Activated T-helper 17 cell treated with anti-CD3 and anti-CD28 coated beads, Interleukin-2, amount 50 U/mL, for 72 hours (primary cell): ENCODE measurements around the gene TAPBP. TPM values are rescaled to one million over a fixed set of nuclear protein-coding genes. Genes with fewer than 3 reads are reported as not detected.
"Not testable (repeated sequence)": the region's sequence is repeated elsewhere in the genome, so short reads cannot be mapped to it uniquely, and the experiment has no call there.

ENCODE experiments used
- ATAC-seq: fragments of 150-1000 bp; cut with Tn5 transposase; replicated peaks from 2 replicates; pipeline ENCODE4 v1.10.0; 2021; ENCODE audit warnings: mild to moderate bottlenecking, moderate library complexity
- H3K27ac Mint-ChIP-seq: one replicate; pipeline ENCODE4 v1.8.0; 2022; ENCODE audit warnings: mixed read lengths
- H3K27me3 Mint-ChIP-seq: one replicate; pipeline ENCODE4 v1.8.0; 2022; ENCODE audit warnings: mixed read lengths
- H3K36me3 Mint-ChIP-seq: one replicate; pipeline ENCODE4 v1.8.0; 2022; ENCODE audit warnings: low read depth, mild to moderate bottlenecking, mixed read lengths
- H3K4me1 Mint-ChIP-seq: one replicate; pipeline ENCODE4 v1.8.0; 2022; ENCODE audit warnings: mixed read lengths
- H3K4me3 Mint-ChIP-seq: one replicate; pipeline ENCODE4 v1.8.0; 2022; ENCODE audit warnings: mild to moderate bottlenecking, mixed read lengths
- H3K9me3 Mint-ChIP-seq: one replicate; pipeline ENCODE4 v1.8.0; 2022; ENCODE audit warnings: mixed read lengths
- total RNA-seq, 2 donors: library from RNA; stranded (reverse); gene quantifications; one replicate each; pipeline ENCODE4 v1.2.3, GENCODE V29; 2022

The TAPBP gene
- total RNA-seq, result 100 to 1,000 TPM; 176 to 194 TPM

- no peaks in the 10 kb centered on the region for H3K27me3 Mint-ChIP-seq
- peak; percentile 54 for ATAC-seq
- H3K9me3 Mint-ChIP-seq, result no peaks in the 10 kb centered on the region
- H3K4me1 Mint-ChIP-seq, result peaks cover 28% of the 10 kb centered on the region
- H3K36me3 Mint-ChIP-seq, result peaks cover 68% of the 10 kb centered on the region
- peak within 1 kb of the TSS; percentile 95 for H3K27ac Mint-ChIP-seq
- peak within 1 kb of the TSS; percentile 96 for H3K4me3 Mint-ChIP-seq
Observed at GRCh38 chr6:33313709-33314514, at the start of gene TAPBP. TAPBP (minus strand) TSS chr6:33314078; CDS start chr6:33314041, 37 bp downstream.

DNA sequence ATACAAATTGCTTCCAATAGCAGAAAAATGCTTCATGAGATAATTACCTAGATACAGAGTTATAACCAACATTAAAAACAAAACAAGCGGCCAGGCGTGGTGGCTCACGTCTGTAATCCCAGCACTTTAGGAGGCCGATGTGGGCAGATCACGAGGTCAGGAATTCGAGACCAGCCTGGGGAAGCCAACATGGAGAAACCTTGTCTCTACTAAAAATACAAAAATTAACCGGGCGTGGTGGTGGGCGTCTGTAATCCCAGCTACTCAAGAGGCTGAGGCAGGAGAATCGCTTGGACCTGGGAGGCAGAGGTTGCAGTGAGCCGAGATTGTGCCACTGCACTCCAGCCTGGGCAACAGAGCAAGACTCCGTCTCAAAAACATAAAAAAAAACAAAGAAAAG is 49.6 kb upstream of the TAPBP start:
- H3K9me3 Mint-ChIP-seq, H3K36me3 Mint-ChIP-seq, H3K4me1 Mint-ChIP-seq, H3K27me3 Mint-ChIP-seq, H3K4me3 Mint-ChIP-seq, ATAC-seq, H3K27ac Mint-ChIP-seq: not testable (repeated sequence)

DNA sequence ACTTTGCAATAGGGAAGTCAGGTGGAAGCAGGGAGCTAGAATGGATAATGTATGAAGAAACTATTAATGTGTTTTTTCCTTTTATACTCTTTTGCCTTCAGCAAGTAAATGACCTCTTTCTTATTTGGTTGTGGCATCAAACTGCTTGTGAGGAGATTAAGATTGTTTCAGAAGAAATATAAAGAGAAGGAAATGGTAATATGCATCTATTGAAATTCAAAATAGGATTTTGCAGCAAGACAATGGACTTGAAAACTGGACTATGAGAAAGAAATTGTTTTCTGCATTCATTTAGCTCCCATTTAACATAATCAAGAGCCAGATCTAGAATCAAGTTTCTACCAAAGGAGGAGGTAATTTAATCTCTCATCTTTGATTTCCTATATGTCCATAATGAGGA is 45.5 kb upstream of the TAPBP start:
- H3K4me1 Mint-ChIP-seq, result no peaks in the 10 kb centered on the region
- ATAC-seq, result no peak
- H3K9me3 Mint-ChIP-seq, result no peaks in the 10 kb centered on the region
- no peaks in the 10 kb centered on the region for H3K36me3 Mint-ChIP-seq
- no peak overlapping the region for H3K4me3 Mint-ChIP-seq
- no peak overlapping the region for H3K27ac Mint-ChIP-seq
- H3K27me3 Mint-ChIP-seq, result no peaks in the 10 kb centered on the region

DNA sequence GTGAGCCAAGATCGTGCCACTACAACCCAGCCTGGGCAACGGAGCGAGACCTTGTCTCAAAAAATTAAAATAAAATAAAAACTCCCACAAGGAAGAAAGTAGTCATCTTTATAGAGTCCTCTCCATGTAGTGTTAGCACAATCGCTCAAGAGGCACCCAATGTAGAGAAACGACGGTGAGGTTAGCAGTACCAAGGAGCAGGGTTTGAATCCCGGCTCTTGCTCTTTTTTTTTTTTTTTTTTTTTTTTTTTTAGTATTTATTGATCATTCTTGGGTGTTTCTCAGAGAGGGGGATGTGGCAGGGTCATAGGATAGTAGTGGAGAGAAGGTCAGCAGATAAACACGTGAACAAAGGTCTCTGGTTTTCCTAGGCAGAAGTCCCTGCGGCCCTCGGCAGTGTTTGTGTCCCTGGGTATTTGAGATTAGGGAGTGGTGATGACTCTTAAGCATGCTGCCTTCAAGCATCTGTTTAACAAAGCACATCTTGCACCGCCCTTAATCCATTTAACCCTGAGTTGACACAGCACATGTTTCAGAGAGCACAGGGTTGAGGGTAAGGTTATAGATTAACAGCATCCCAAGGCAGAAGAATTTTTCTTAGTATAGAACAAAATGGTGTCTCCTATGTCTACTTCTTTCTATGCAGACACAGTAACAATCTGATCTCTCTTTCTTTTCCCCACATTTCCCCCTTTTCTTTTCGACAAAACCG is 43.4 kb upstream of the TAPBP start:
- H3K27ac Mint-ChIP-seq, H3K4me1 Mint-ChIP-seq, H3K36me3 Mint-ChIP-seq, H3K27me3 Mint-ChIP-seq, H3K9me3 Mint-ChIP-seq, ATAC-seq, H3K4me3 Mint-ChIP-seq: not testable (repeated sequence)

- no peaks in the 10 kb centered on the region for H3K27me3 Mint-ChIP-seq
- H3K4me3 Mint-ChIP-seq, result no peak overlapping the region
- no peaks in the 10 kb centered on the region for H3K9me3 Mint-ChIP-seq
- H3K36me3 Mint-ChIP-seq, result no peaks in the 10 kb centered on the region
- H3K4me1 Mint-ChIP-seq, result no peaks in the 10 kb centered on the region
- H3K27ac Mint-ChIP-seq, result no peak overlapping the region
- ATAC-seq, result no peak
Observed at GRCh38 chr6:33356295-33356694, 42.4 kb upstream of the TAPBP start.

GRCh38 chr6:33355860-33356259 is 42.0 kb upstream of the TAPBP start:
- H3K27me3 Mint-ChIP-seq, H3K27ac Mint-ChIP-seq, H3K4me1 Mint-ChIP-seq, ATAC-seq, H3K9me3 Mint-ChIP-seq, H3K4me3 Mint-ChIP-seq, H3K36me3 Mint-ChIP-seq: not testable (repeated sequence)

GRCh38 chr6:33347816-33348215 is 33.9 kb upstream of the TAPBP start:
- peaks cover 8% of the 10 kb centered on the region for H3K4me1 Mint-ChIP-seq
- no peaks in the 10 kb centered on the region for H3K9me3 Mint-ChIP-seq
- H3K27me3 Mint-ChIP-seq, result no peaks in the 10 kb centered on the region
- H3K4me3 Mint-ChIP-seq, result no peak overlapping the region
- peak overlapping the region; percentile 2 for H3K27ac Mint-ChIP-seq
- H3K36me3 Mint-ChIP-seq, result no peaks in the 10 kb centered on the region
- ATAC-seq, result no peak

DNA sequence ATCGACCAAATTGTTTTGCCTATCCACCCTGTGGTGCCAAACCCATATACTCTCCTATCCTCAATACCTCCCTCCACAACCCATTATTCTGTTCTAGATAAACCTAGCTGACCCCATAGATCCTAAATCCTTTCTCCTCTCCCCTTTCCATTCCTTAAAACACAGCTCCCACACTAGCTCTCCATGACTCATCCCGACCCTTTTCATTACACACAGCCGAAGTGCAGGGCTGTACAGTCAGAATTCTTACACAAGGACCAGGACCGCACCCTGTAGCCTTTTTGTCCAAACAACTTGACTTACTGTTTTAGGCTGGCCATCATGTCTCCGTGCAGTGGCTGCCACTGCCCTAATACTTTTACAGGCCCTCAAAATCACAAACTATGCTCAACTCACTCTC is 33.1 kb upstream of the TAPBP start:
- peak overlapping the region; percentile 2 for H3K27ac Mint-ChIP-seq
- H3K27me3 Mint-ChIP-seq, ATAC-seq: not testable (repeated sequence)

GRCh38 chr6:33344701-33345697 is 31.1 kb upstream of the TAPBP start:
- Mint-ChIP-seq H3K4me3 (peak overlapping the region; percentile 83), H3K4me1 (peaks cover 8% of the 10 kb centered on the region), H3K27ac (peak overlapping the region; percentile 68), H3K27me3 (no peaks in the 10 kb centered on the region), H3K9me3 (no peaks in the 10 kb centered on the region), H3K36me3 (no peaks in the 10 kb centered on the region)
- ATAC-seq, result peak; percentile 59

More for the DNA sequence above, 33.1 kb upstream of the TAPBP start:
- not testable (repeated sequence) for H3K9me3 Mint-ChIP-seq, H3K4me3 Mint-ChIP-seq, H3K4me1 Mint-ChIP-seq, H3K36me3 Mint-ChIP-seq

GRCh38 chr6:33343953-33344611 is 30.2 kb upstream of the TAPBP start:
- Mint-ChIP-seq H3K36me3 (no peaks in the 10 kb centered on the region), H3K4me1 (peaks cover 8% of the 10 kb centered on the region), H3K4me3 (peak overlapping the region; percentile 83), H3K27me3 (no peaks in the 10 kb centered on the region), H3K27ac (peak overlapping the region; percentile 68), H3K9me3 (no peaks in the 10 kb centered on the region)
- ATAC-seq, result peak; percentile 86

DNA sequence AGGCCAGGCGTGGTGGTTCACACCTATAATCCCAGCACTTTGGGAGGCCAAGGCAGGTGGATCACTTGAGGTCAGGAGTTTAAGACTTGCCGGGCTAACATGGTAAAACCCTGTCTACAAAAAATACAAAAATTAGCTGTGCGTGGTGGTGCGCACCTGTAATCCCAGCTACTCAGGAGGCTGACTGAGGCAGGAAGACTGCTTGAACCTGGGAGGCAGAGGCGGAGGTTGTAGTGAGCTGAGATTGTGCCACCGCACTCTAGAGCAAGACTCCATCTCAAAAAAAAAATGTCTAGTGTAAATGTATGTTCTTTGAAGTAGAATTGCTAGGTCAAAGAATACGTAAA is 29.7 kb upstream of the TAPBP start:
- not testable (repeated sequence) for H3K27me3 Mint-ChIP-seq, H3K9me3 Mint-ChIP-seq, H3K36me3 Mint-ChIP-seq, H3K4me1 Mint-ChIP-seq
- Mint-ChIP-seq H3K27ac (peak overlapping the region; percentile 68), H3K4me3 (peak overlapping the region; percentile 83)
- peak; percentile 32 for ATAC-seq

DNA sequence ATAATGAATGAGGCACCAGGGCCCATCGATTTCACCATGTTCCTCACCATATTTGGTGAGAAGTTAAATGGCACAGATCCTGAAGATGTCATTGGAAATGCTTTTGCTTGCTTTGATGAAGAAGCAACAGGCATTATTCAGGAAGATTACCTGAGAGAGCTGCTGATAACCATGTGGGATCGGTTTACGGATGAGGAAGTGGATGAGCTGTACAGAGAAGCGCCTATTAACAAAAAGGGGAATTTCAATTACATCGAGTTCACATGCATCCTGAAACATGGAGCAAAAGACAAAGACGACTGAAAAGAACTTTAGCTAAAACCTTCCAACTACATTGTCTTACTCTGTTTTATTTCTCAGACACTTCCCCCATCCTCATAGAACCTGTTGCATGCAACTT is 25.3 kb upstream of the TAPBP start:
- Mint-ChIP-seq H3K27me3 (no peaks in the 10 kb centered on the region), H3K9me3 (no peaks in the 10 kb centered on the region), H3K4me1 (no peaks in the 10 kb centered on the region), H3K27ac (no peak overlapping the region), H3K4me3 (no peak overlapping the region), H3K36me3 (no peaks in the 10 kb centered on the region)
- no peak for ATAC-seq

DNA sequence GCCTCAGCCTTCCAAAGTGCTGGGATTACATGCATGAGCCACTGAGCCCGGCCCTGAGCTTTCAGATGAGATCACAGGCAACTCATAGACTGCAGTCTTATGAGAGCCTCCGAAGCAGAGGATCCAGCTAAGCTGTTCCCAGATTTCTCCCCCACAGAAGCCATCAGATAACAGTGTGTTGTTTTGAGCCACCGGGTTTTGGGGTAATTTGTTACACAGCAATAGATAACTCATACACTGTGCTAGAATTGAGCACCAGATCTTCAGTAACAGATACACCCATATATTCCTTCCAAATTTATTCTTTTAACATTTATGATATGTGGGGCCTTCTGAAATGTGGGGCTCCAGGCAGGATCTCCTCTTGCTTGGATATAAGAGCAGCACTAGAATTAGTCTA is 22.6 kb upstream of the TAPBP start:
- no peak overlapping the region for H3K27ac Mint-ChIP-seq
- H3K27me3 Mint-ChIP-seq, result no peaks in the 10 kb centered on the region
- no peaks in the 10 kb centered on the region for H3K9me3 Mint-ChIP-seq
- no peak overlapping the region for H3K4me3 Mint-ChIP-seq
- no peaks in the 10 kb centered on the region for H3K4me1 Mint-ChIP-seq
- no peak for ATAC-seq
- H3K36me3 Mint-ChIP-seq, result no peaks in the 10 kb centered on the region

GRCh38 chr6:33335916-33336315 is 22.0 kb upstream of the TAPBP start:
- H3K27ac Mint-ChIP-seq, result no peak overlapping the region
- H3K27me3 Mint-ChIP-seq, result no peaks in the 10 kb centered on the region
- no peaks in the 10 kb centered on the region for H3K9me3 Mint-ChIP-seq
- ATAC-seq, result no peak
- H3K4me3 Mint-ChIP-seq, result no peak overlapping the region
- H3K4me1 Mint-ChIP-seq, result no peaks in the 10 kb centered on the region
- no peaks in the 10 kb centered on the region for H3K36me3 Mint-ChIP-seq
